ENCODE measurements around the gene RTN4RL2.
A peak's percentile ranks its signal among the peaks of the same experiment; 100 is the strongest.
"Not testable (repeated sequence)": the region's sequence is repeated elsewhere in the genome, so short reads cannot be mapped to it uniquely, and the experiment has no call there.

Gene RTN4RL2

DNA sequence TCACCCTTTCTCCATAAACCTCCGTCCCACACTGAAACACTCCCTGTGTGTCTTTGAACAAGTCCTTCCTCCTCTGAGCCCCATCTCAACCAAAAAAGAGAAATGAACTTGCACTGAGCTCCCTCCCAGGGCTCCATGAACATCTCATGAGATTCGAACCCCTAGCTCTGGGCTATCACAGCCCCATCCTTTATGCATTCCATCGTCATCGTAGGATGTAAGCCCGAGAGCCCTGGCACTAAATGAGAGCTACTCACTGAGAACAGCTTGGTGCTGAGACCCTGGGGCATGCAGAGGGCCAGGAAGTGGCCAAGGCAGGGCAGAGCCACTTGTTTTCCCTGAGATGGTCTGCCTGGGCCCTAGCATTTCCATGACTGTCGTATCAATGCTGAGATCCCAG, 20.5 kb upstream of the RTN4RL2 start:
- TF ChIP-seq, protein P1, sequence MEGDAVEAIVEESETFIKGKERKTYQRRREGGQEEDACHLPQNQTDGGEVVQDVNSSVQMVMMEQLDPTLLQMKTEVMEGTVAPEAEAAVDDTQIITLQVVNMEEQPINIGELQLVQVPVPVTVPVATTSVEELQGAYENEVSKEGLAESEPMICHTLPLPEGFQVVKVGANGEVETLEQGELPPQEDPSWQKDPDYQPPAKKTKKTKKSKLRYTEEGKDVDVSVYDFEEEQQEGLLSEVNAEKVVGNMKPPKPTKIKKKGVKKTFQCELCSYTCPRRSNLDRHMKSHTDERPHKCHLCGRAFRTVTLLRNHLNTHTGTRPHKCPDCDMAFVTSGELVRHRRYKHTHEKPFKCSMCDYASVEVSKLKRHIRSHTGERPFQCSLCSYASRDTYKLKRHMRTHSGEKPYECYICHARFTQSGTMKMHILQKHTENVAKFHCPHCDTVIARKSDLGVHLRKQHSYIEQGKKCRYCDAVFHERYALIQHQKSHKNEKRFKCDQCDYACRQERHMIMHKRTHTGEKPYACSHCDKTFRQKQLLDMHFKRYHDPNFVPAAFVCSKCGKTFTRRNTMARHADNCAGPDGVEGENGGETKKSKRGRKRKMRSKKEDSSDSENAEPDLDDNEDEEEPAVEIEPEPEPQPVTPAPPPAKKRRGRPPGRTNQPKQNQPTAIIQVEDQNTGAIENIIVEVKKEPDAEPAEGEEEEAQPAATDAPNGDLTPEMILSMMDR (conservative IDR thresholded peaks at IDR 0.05; ENCODE audit: control insufficient read depth, insufficient read depth, low read depth, low read length): no peak
- no peak overlapping the region for H3K4me3 ChIP-seq (ENCODE audit: control insufficient read depth, low read depth, low read length)
- DNase-seq (ENCODE audit: low read depth): no peak

DNA sequence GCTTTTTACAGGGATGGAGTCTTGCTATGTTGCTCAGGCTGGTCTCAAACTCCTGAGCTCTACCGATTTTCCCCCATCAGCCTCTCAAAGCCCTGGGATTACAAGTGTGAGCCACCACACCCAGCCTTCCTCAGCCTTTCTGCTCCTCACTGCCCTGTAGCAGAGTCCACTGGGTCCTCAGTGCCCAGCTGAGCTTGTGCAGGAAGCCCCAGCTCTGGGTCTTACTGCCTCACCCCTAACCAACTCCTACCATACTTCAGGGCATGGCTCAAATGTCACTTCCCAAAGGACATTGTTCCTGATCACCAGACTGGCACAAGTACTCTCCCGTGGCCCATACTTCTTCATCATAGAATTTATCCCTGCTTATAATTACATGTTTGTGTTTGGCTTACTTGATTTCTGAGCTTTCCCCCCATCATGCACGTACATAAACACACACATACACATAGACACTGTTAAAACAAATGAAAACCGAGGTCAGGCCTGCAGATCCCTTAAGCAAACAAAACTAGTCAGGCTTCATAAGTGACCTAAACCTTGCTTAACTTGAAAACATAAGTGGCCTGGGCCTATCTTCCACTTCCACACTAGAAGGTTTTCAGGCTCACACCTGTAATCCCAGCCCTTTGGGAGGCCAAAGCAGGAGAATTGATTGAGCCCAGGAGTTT, 19.4 kb upstream of the RTN4RL2 start:
- no peak for DNase-seq (ENCODE audit: low read depth)
- H3K4me3 ChIP-seq (ENCODE audit: control insufficient read depth, low read depth, low read length): no peak overlapping the region
- TF ChIP-seq, protein P1 (conservative IDR thresholded peaks at IDR 0.05; ENCODE audit: control insufficient read depth, insufficient read depth, low read depth, low read length): no peak

DNA sequence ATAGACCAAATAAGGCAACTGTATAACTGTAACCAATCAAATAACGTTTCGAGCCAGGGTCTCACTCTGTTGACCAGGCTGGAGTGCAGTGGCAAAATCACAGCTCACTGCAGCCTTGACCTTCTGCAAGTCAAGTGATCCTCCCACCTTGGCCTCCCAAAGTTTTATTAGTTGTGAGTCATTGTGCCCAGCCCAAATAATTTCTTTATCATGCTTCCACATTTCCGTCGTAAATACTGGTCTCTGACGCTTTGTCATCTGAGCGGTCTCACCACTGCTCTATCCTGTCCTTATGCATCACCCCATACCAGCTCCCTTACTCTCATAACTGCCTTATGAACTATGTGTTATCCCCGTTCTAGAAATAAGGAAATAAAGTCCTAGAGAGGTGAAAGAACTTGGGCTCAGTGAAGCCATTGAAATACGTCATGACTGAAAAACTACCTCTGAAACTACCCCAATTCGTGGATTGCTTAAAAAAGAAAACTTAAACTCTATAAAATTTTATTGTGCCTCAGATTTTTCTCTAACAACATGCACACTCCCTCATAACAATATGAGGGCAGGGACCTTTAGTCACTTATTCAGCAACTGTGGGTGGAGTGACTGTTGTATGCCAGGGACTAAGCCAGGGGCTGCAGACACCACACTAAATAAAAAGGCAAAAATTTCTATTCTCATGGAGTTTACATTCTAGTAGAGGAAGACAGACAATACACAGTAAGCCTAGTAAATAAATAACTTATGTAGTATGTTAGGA, 15.8 kb upstream of the RTN4RL2 start:
- TF ChIP-seq, protein P1 (conservative IDR thresholded peaks at IDR 0.05; ENCODE audit: control insufficient read depth, insufficient read depth, low read depth, low read length): no peak
- no peak overlapping the region for H3K4me3 ChIP-seq (ENCODE audit: control insufficient read depth, low read depth, low read length)
- peak; percentile 55 for DNase-seq (ENCODE audit: low read depth)

DNA sequence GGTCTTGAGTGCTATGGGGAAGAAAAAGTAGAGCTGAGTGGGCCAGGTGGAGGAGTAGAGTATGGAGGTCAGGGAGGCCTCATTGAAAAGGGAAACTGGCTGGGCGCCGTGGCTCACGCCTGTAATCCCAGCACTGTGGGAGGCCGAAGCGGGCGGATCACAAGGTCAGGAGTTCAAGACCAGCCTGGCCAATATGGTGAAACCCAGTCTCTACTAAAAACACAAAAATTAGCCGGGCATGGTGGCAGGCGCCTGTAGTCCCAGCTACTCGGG, 15.3 kb upstream of the RTN4RL2 start:
- not testable (repeated sequence) for DNase-seq (ENCODE audit: low read depth); H3K4me3 ChIP-seq (ENCODE audit: control insufficient read depth, low read depth, low read length)

DNA sequence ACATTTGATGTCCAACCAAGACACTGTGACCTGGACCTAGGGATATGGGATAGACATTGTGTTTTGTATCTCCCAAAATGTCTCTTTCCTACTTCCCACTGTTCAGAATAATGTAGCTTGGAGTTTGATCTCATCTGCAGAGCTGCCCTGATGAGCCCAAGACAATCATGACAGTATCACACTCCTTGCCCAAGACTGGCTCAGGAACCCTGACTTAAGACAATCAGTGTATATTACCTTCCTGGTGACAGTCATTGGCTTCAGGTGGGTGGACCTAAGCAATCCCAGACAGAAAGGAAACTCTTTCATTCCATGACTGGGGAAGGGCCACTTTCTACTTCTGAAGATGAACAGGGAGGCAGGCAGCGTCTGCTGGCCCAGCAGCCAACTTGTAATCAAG, 14.3 kb upstream of the RTN4RL2 start:
- H3K4me3 ChIP-seq (ENCODE audit: control insufficient read depth, low read depth, low read length): no peak overlapping the region
- TF ChIP-seq, protein P1 (conservative IDR thresholded peaks at IDR 0.05; ENCODE audit: control insufficient read depth, insufficient read depth, low read depth, low read length): no peak
- no peak for DNase-seq (ENCODE audit: low read depth)

DNA sequence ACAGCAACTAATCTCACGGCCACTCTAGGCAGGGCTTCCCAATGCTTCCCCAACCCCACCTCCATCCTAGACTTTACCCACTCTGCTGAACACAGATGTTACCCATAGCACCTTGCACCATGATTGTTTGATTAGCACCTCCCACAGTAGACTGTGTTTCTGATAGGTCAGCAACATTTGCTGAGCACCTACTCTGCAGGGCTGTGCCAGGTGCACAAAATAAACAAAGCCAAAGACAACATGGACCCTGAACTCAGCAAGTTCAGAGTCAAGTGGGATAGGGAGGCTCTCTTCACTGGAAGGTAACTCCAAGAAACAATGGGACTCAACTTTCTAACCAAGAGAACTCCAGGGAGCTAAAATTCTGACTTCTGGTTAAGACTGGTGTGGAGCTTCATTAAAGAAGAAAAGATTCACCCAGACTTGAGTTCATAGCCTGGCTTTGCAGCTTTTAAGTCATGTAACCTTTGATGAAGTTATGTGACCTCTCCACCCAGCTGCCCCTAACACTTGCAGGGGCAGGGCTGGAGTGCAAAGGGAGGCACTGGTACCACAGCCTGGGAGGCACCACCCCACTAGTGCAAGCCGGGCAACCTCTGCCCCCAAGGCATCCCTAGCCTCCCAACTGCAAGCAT, 6.7 kb upstream of the RTN4RL2 start:
- no peak overlapping the region for H3K4me3 ChIP-seq (ENCODE audit: control insufficient read depth, low read depth, low read length)
- no peak for DNase-seq (ENCODE audit: low read depth)
- TF ChIP-seq, protein P1 (conservative IDR thresholded peaks at IDR 0.05; ENCODE audit: control insufficient read depth, insufficient read depth, low read depth, low read length): no peak

DNA sequence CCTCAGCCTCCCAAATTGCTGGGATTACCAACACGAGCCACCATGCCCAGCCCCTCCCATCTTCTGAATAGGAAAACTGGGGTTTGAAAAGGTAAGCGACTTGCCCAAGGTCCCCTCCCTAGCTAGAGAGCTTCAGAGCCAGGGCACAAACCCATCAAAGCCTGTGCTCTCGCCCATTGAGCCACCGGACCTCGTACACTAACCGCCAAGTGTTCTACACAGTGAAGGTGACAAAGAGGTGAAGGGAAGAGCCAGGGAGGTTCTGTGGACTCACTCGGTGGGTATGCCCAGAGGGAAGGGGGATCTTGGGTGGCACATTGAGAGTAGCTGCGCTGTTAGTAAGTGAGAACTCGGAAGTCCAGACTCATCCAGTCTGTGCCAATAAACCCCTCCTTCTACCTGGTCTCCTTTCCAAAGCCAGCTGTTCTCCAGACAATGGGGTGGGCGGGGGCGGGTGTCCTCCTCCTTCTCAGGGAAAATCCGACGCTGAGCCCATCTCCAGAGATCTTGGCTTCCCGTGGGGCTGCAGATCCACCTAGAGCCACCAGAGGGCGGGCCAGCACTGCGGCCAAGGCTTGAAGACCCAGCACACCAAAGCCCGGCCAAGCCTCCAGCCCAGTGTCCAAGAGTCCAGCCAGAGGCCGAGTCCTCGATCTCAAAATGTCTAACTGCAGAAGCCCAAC, 3.2 kb upstream of the RTN4RL2 start:
- TF ChIP-seq, protein P1 (conservative IDR thresholded peaks at IDR 0.05; ENCODE audit: control insufficient read depth, insufficient read depth, low read depth, low read length): peak; percentile 97
- H3K4me3 ChIP-seq (ENCODE audit: control insufficient read depth, low read depth, low read length): no peak overlapping the region
- peak; percentile 84 for DNase-seq (ENCODE audit: low read depth)

All from fibroblast of mammary gland (primary cell).